Measurements from ENCODE around the gene TEX26. TPM values are rescaled to one million over a fixed set of nuclear protein-coding genes. Genes with fewer than 3 reads are reported as not detected.

Gene TEX26
- total and polyA plus RNA-seq, 2 donors (not counting 1 experiment from before 2014, with no cell fraction given) = 0.22 to 0.66 TPM

DNA sequence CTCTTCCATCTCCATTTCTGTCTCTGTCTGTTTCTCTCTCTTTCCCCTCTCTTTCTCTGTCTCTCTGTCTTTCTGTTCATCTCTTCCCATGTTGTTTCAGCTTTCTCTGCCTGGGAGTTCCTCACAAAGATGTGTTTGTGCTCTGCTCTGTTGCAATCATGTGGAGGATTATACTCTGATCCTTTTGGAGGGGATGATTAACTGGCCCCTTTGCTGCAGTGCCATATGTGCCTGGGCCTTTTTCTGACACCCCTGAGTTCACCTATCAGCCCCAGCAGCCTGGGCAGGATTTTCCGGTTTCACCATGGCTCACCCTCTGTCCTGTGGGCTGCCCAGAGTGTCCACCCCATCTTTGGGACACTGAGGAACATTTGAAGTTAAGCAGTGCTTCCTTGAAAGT, 9.0 kb upstream of the TEX26 start:
- Histone ChIP-seq H3K4me1 (ENCODE audit: control insufficient read depth, extremely low read depth, insufficient read depth, low read length) (no peaks in the 10 kb centered on the region), H3K4me2 (ENCODE audit: extremely low read depth, insufficient read depth, low read length) (no peak overlapping the region), H4K20me1 (ENCODE audit: control insufficient read depth, extremely low read depth, insufficient read depth, low read length) (no peaks in the 10 kb centered on the region), H3K27me3 (ENCODE audit: control insufficient read depth, insufficient read depth, low read length) (no peaks in the 10 kb centered on the region), H3K27ac (ENCODE audit: insufficient read depth, low read length) (no peak overlapping the region), H2AFZ (ENCODE audit: low read length) (no peak overlapping the region), H3K79me2 (ENCODE audit: control insufficient read depth, insufficient read depth, low read length) (no peaks in the 10 kb centered on the region), H3K9ac (ENCODE audit: insufficient read depth, low read length) (no peak overlapping the region), H3K4me3 (replicated peaks in 1 of 4; ENCODE audit: control extremely low read depth in 1 of 4, insufficient read depth in 1 of 4, low read depth in 3 of 4, low read length in 4 of 4) (no peak overlapping the region), H3K36me3 (ENCODE audit: control insufficient read depth, insufficient read depth, low read length) (no peaks in the 10 kb centered on the region), H3K9me3 (ENCODE audit: control insufficient read depth, insufficient read depth, low read depth, low read length) (no peaks in the 10 kb centered on the region)
- DNase-seq (ENCODE audit: low read depth in 2 of 2) = no peak
- TF ChIP-seq EZH2 (IDR thresholded peaks at IDR 0.05; ENCODE audit: low read length, missing control alignments) = no peak
- TF ChIP-seq, protein P1, sequence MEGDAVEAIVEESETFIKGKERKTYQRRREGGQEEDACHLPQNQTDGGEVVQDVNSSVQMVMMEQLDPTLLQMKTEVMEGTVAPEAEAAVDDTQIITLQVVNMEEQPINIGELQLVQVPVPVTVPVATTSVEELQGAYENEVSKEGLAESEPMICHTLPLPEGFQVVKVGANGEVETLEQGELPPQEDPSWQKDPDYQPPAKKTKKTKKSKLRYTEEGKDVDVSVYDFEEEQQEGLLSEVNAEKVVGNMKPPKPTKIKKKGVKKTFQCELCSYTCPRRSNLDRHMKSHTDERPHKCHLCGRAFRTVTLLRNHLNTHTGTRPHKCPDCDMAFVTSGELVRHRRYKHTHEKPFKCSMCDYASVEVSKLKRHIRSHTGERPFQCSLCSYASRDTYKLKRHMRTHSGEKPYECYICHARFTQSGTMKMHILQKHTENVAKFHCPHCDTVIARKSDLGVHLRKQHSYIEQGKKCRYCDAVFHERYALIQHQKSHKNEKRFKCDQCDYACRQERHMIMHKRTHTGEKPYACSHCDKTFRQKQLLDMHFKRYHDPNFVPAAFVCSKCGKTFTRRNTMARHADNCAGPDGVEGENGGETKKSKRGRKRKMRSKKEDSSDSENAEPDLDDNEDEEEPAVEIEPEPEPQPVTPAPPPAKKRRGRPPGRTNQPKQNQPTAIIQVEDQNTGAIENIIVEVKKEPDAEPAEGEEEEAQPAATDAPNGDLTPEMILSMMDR (conservative IDR thresholded peaks at IDR 0.05 in 1 of 2, IDR thresholded peaks at IDR 0.05 in 1 of 2; ENCODE audit: low read depth in 1 of 2, low read length in 2 of 2) = no peak

DNA sequence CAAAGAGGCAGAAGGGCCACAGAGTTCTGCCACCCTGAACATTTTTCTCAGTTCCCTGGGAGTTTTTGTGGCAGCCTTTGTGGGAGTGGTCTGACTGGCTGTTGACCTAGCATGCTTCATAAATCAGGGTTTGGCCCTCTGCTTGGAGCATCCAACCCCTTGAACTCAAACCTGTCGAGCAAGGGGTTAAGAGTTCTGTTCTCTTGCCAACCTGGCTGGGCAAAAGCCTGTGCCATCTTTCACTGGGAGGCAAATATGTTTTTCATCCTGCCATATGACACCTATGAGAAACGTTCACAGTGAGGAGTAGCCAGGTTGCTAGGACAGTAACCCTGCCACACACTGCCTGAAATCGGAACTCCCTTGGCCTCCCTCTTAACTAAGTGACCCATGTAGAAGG, 7.7 kb upstream of the TEX26 start:
- Histone ChIP-seq H3K4me2 (ENCODE audit: extremely low read depth, insufficient read depth, low read length) (no peak overlapping the region), H3K27me3 (ENCODE audit: control insufficient read depth, insufficient read depth, low read length) (no peaks in the 10 kb centered on the region), H3K4me3 (replicated peaks in 1 of 4; ENCODE audit: control extremely low read depth in 1 of 4, insufficient read depth in 1 of 4, low read depth in 3 of 4, low read length in 4 of 4) (no peak overlapping the region), H3K79me2 (ENCODE audit: control insufficient read depth, insufficient read depth, low read length) (no peaks in the 10 kb centered on the region), H3K9me3 (ENCODE audit: control insufficient read depth, insufficient read depth, low read depth, low read length) (no peaks in the 10 kb centered on the region), H3K36me3 (ENCODE audit: control insufficient read depth, insufficient read depth, low read length) (no peaks in the 10 kb centered on the region), H3K9ac (ENCODE audit: insufficient read depth, low read length) (no peak overlapping the region), H3K27ac (ENCODE audit: insufficient read depth, low read length) (no peak overlapping the region), H4K20me1 (ENCODE audit: control insufficient read depth, extremely low read depth, insufficient read depth, low read length) (no peaks in the 10 kb centered on the region), H3K4me1 (ENCODE audit: control insufficient read depth, extremely low read depth, insufficient read depth, low read length) (no peaks in the 10 kb centered on the region), H2AFZ (ENCODE audit: low read length) (no peak overlapping the region)
- TF ChIP-seq, protein P1 (conservative IDR thresholded peaks at IDR 0.05 in 1 of 2, IDR thresholded peaks at IDR 0.05 in 1 of 2; ENCODE audit: low read depth in 1 of 2, low read length in 2 of 2) = no peak
- no peak for TF ChIP-seq EZH2 (IDR thresholded peaks at IDR 0.05; ENCODE audit: low read length, missing control alignments)
- DNase-seq (ENCODE audit: low read depth in 2 of 2) = no peak

DNA sequence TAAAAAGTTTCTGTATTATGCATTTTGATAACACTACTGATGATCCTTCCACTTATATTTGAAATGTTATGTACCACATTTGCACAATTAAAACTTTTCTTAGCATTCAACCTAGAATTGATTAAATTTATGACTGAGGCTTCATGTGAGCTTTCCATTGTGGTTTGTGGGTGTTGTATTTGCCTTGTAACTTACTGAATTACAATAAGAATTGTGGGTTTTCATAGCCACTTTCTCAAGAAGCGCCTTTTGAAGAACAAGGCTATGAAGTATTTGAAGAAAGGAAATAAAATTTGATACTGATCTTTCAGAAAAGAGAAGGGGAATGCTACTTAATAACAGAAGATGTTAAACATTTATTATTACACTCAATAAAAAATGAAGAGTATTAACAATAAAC, 7.0 kb upstream of the TEX26 start:
- Histone ChIP-seq H3K4me3 (replicated peaks in 1 of 4; ENCODE audit: control extremely low read depth in 1 of 4, insufficient read depth in 1 of 4, low read depth in 3 of 4, low read length in 4 of 4) (no peak overlapping the region), H3K79me2 (ENCODE audit: control insufficient read depth, insufficient read depth, low read length) (no peaks in the 10 kb centered on the region), H3K36me3 (ENCODE audit: control insufficient read depth, insufficient read depth, low read length) (no peaks in the 10 kb centered on the region), H4K20me1 (ENCODE audit: control insufficient read depth, extremely low read depth, insufficient read depth, low read length) (no peaks in the 10 kb centered on the region), H3K9me3 (ENCODE audit: control insufficient read depth, insufficient read depth, low read depth, low read length) (no peaks in the 10 kb centered on the region), H3K27ac (ENCODE audit: insufficient read depth, low read length) (no peak overlapping the region), H3K4me2 (ENCODE audit: extremely low read depth, insufficient read depth, low read length) (no peak overlapping the region), H3K4me1 (ENCODE audit: control insufficient read depth, extremely low read depth, insufficient read depth, low read length) (no peaks in the 10 kb centered on the region), H3K27me3 (ENCODE audit: control insufficient read depth, insufficient read depth, low read length) (no peaks in the 10 kb centered on the region), H2AFZ (ENCODE audit: low read length) (no peak overlapping the region), H3K9ac (ENCODE audit: insufficient read depth, low read length) (no peak overlapping the region)
- DNase-seq (ENCODE audit: low read depth in 2 of 2) = no peak
- TF ChIP-seq, protein P1 (conservative IDR thresholded peaks at IDR 0.05 in 1 of 2, IDR thresholded peaks at IDR 0.05 in 1 of 2; ENCODE audit: low read depth in 1 of 2, low read length in 2 of 2) = no peak
- TF ChIP-seq EZH2 (IDR thresholded peaks at IDR 0.05; ENCODE audit: low read length, missing control alignments) = no peak

Data from fibroblast of lung (primary cell).